DOHH2 (cell line): Measurements from ENCODE around the gene XKR7.

Experiments
- H3F3A ChIP-seq: fragments of 200-600 bp; sonication (generic), shearing (Covaris generic); 2 replicates; pipeline ENCODE4 v1.6.0; 2016; ENCODE audit warnings: antibody characterized with exemption, mild to moderate bottlenecking; ENCODE audit not compliant: control insufficient read depth, insufficient read depth
- H3K27ac ChIP-seq: fragments of 200-600 bp; sonication (generic); 2 replicates; pipeline ENCODE4 v1.5.1; 2014; ENCODE audit warnings: low read depth, mild to moderate bottlenecking, low read length, moderate library complexity
- H3K27me3 ChIP-seq: fragments of 200-600 bp; sonication (generic); 2 replicates; pipeline ENCODE4 v1.6.1; 2014; ENCODE audit warnings: mild to moderate bottlenecking, low read length, mixed read lengths; ENCODE audit not compliant: control insufficient read depth
- H3K36me3 ChIP-seq: fragments of 200-600 bp; sonication (generic); 2 replicates; pipeline ENCODE4 v1.6.1; 2014; ENCODE audit warnings: mild to moderate bottlenecking, low read length, moderate library complexity, mixed read lengths; ENCODE audit not compliant: control insufficient read depth
- H3K4me1 ChIP-seq: fragments of 200-600 bp; sonication (generic); 2 replicates; pipeline ENCODE4 v1.6.1; 2014; ENCODE audit warnings: mild to moderate bottlenecking, low read length, mixed read lengths; ENCODE audit not compliant: control insufficient read depth
- H3K4me2 ChIP-seq: fragments of 200-600 bp; sonication (generic); 2 replicates; pipeline ENCODE4 v1.6.0; 2014; ENCODE audit warnings: mild to moderate bottlenecking, low read length, moderate library complexity
- H3K4me3 ChIP-seq: fragments of 200-600 bp; sonication (generic); 2 replicates; pipeline ENCODE4 v1.5.1; 2014; ENCODE audit warnings: mild to moderate bottlenecking, low read length, mixed read lengths
- H3K79me2 ChIP-seq: fragments of 200-600 bp; sonication (generic); 2 replicates; pipeline ENCODE4 v1.6.1; 2014; ENCODE audit warnings: mild to moderate bottlenecking, low read length, mixed read lengths; ENCODE audit not compliant: control insufficient read depth
- H3K9me2 ChIP-seq: fragments of 200-600 bp; sonication (generic); replicated peaks from 2 replicates; pipeline ENCODE4 v1.6.1; 2014; ENCODE audit warnings: mild to moderate bottlenecking, low read length, mixed read lengths; ENCODE audit not compliant: control insufficient read depth
- H3K9me3 ChIP-seq: fragments of 200-600 bp; sonication (generic); 2 replicates; pipeline ENCODE4 v1.6.1; 2014; ENCODE audit warnings: antibody characterized with exemption, low read length, mixed read lengths; ENCODE audit not compliant: control insufficient read depth, insufficient read depth
- H4K20me1 ChIP-seq: fragments of 200-600 bp; sonication (generic); 2 replicates; pipeline ENCODE4 v1.6.0; 2014; ENCODE audit warnings: low read depth, mild to moderate bottlenecking, antibody characterized with exemption, low read length, moderate library complexity; ENCODE audit not compliant: control insufficient read depth, insufficient read depth
- CTCF ChIP-seq: fragments of 200-600 bp; sonication (generic); IDR thresholded peaks from one replicate; pipeline ENCODE4 v1.5.1; 2014; ENCODE audit warnings: antibody characterized with exemption, mild to moderate bottlenecking, low read depth, low read length; ENCODE audit not compliant: poor library complexity, severe bottlenecking
- EZH2phosphoT487 ChIP-seq: fragments of 200-600 bp; sonication (generic); IDR thresholded peaks from 2 replicates; pipeline ENCODE4 v1.6.1; 2017; ENCODE audit warnings: borderline replicate concordance, mild to moderate bottlenecking, antibody characterized with exemption, low read length, moderate library complexity, mixed read lengths

XKR7 gene

GRCh38 chr20:31984981-31985471 is 17.1 kb downstream of the XKR7 start:
- Histone ChIP-seq H3K27ac (no peak overlapping the region), H3K9me3 (no peaks in the 10 kb centered on the region), H3K9me2 (no peaks in the 10 kb centered on the region), H3F3A (no peaks in the 10 kb centered on the region), H3K27me3 (peaks cover 17% of the 10 kb centered on the region), H3K4me2 (no peak overlapping the region), H4K20me1 (no peaks in the 10 kb centered on the region), H3K36me3 (no peaks in the 10 kb centered on the region), H3K4me1 (no peaks in the 10 kb centered on the region), H3K4me3 (no peak overlapping the region), H3K79me2 (no peaks in the 10 kb centered on the region)
- TF ChIP-seq EZH2phosphoT487, result no peak
- no peak for TF ChIP-seq CTCF

GRCh38 chr20:31987744-31988143 is 19.8 kb downstream of the XKR7 start:
- Histone ChIP-seq H3K79me2 (no peaks in the 10 kb centered on the region), H3K36me3 (no peaks in the 10 kb centered on the region), H3K27ac (no peak overlapping the region), H3K4me2 (no peak overlapping the region), H3F3A (no peaks in the 10 kb centered on the region), H4K20me1 (no peaks in the 10 kb centered on the region), H3K9me2 (no peaks in the 10 kb centered on the region), H3K9me3 (no peaks in the 10 kb centered on the region), H3K4me3 (no peak overlapping the region), H3K27me3 (peaks cover 15% of the 10 kb centered on the region), H3K4me1 (no peaks in the 10 kb centered on the region)
- TF ChIP-seq EZH2phosphoT487 (no peak), CTCF (no peak)

DNA sequence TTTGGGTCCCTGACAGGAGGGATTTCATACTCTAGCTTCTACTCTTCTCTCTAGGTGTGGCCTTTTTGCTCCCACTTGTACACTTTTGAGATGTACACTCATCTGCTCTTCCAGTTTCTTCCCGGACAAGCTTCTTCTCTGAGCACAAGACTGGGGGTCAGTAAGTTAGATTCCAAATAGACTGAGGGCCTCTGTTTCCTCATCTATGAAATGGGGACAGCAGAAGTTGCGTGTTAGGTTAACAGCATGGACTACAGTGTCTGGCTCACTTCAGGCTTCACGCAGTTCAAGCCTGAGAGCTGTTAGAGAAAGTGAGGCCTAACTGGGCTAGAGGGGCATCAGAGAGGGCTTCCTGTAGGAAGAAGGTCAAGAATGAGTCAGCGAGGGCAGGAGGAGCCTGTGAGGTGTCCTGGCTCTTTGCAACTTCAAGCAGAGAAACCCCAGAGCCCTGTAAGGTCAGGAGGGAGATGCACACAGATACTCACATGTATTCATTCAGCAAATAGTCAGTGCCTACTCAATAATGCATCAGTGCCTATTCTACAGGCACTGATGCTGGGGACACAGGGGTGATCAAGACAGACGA is 20.6 kb downstream of the XKR7 start:
- no peaks in the 10 kb centered on the region for H3K79me2 ChIP-seq
- H3K9me3 ChIP-seq, result no peaks in the 10 kb centered on the region
- H3K27me3 ChIP-seq, result peaks cover 16% of the 10 kb centered on the region
- H3K36me3 ChIP-seq, result no peaks in the 10 kb centered on the region
- no peaks in the 10 kb centered on the region for H3K4me1 ChIP-seq
- no peaks in the 10 kb centered on the region for H4K20me1 ChIP-seq
- TF ChIP-seq EZH2phosphoT487, result no peak
- H3K27ac ChIP-seq, result no peak overlapping the region
- H3F3A ChIP-seq, result no peaks in the 10 kb centered on the region
- H3K9me2 ChIP-seq, result no peaks in the 10 kb centered on the region
- no peak overlapping the region for H3K4me3 ChIP-seq
- no peak overlapping the region for H3K4me2 ChIP-seq

DNA sequence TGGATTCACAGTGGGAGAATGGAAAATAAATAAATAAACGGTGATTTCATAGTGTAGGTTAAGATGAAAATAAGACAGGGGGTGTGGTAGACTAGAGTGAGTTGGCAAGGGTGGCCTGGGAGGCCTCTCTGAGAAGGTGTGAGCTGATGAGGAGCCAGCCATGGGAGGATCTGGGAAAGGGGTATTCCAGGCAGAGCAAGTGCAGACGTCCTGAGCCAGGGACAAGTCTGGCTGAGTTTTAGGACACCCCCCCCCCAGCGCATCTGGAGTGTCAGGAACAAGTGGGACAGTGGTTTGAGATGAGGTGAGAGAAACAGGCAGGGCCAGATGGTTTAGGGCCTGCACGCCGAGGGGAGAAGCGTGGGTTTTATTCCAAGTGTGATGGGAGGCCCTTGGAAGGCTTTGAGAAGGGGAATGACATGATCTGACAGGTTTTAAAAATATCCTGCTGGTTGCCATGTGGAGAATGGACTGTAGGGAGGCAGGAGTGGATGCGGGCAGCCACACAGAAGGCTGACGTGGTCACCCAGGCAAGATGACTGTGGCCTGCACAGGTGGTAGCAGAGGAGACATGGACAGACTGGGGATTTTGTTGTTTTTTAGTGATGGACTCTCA is 21.2 kb downstream of the XKR7 start:
- no peak for TF ChIP-seq CTCF
- Histone ChIP-seq H3K4me3 (no peak overlapping the region), H4K20me1 (no peaks in the 10 kb centered on the region), H3F3A (no peaks in the 10 kb centered on the region), H3K27ac (no peak overlapping the region), H3K9me2 (no peaks in the 10 kb centered on the region), H3K27me3 (peaks cover 22% of the 10 kb centered on the region), H3K36me3 (no peaks in the 10 kb centered on the region), H3K4me2 (no peak overlapping the region), H3K9me3 (no peaks in the 10 kb centered on the region), H3K79me2 (no peaks in the 10 kb centered on the region), H3K4me1 (no peaks in the 10 kb centered on the region)
